ENCODE data around the gene FCN2.
"Not testable (repeated sequence)": the region's sequence is repeated elsewhere in the genome, so short reads cannot be mapped to it uniquely, and the experiment has no call there.

FCN2 gene

GRCh38 chr9:134851020-134851419 is 29.6 kb upstream of the FCN2 start:
- no peak for DNase-seq (ENCODE audit: low spot score)
- no peak for TF ChIP-seq CTCF (conservative IDR thresholded peaks at IDR 0.05; ENCODE audit: low read depth)
- H3K27ac ChIP-seq = no peak overlapping the region
- CTCF ChIA-PET = interaction anchor here (0.6 kb wide), 1 partner anchor 521 kb away, joined by 3 read pairs; no protein-coding TSS in a partner anchor
- POLR2A ChIA-PET (ENCODE audit: low non-redundant PET) = no interaction called here

- ChIA-PET CTCF (no interaction called here), POLR2A (ENCODE audit: low non-redundant PET) (no interaction called here)
- no peak overlapping the region for H3K27ac ChIP-seq
- no peak for DNase-seq (ENCODE audit: low spot score)
- no peak for TF ChIP-seq CTCF (conservative IDR thresholded peaks at IDR 0.05; ENCODE audit: low read depth)
Observed at GRCh38 chr9:134852906-134853654, 27.5 kb upstream of the FCN2 start.

GRCh38 chr9:134853893-134854292 is 26.7 kb upstream of the FCN2 start:
- TF ChIP-seq CTCF (conservative IDR thresholded peaks at IDR 0.05; ENCODE audit: low read depth) = no peak
- DNase-seq (ENCODE audit: low spot score) = no peak
- CTCF ChIA-PET = interaction anchor here (0.7 kb wide), 1 partner anchor 202 kb away, joined by 3 read pairs; no protein-coding TSS in a partner anchor
- no peak overlapping the region for H3K27ac ChIP-seq
- POLR2A ChIA-PET (ENCODE audit: low non-redundant PET) = no interaction called here

- TF ChIP-seq CTCF (conservative IDR thresholded peaks at IDR 0.05; ENCODE audit: low read depth) = no peak
- H3K27ac ChIP-seq = no peak overlapping the region
- CTCF ChIA-PET = interaction anchor here (0.6 kb wide), 1 partner anchor 88 kb away, joined by 3 read pairs; no protein-coding TSS in a partner anchor
- DNase-seq (ENCODE audit: low spot score) = no peak
- POLR2A ChIA-PET (ENCODE audit: low non-redundant PET) = no interaction called here
Observed at GRCh38 chr9:134854541-134854981, 26.0 kb upstream of the FCN2 start.

- ChIA-PET CTCF (interaction anchor here (0.6 kb wide), 2 partner anchors 89 to 93 kb away, joined by 3 read pairs; no protein-coding TSS in a partner anchor), POLR2A (ENCODE audit: low non-redundant PET) (no interaction called here)
- DNase-seq (ENCODE audit: low spot score) = no peak
- H3K27ac ChIP-seq = no peak overlapping the region
- no peak for TF ChIP-seq CTCF (conservative IDR thresholded peaks at IDR 0.05; ENCODE audit: low read depth)
Observed at GRCh38 chr9:134855231-134855899, 25.2 kb upstream of the FCN2 start.

- TF ChIP-seq CTCF (conservative IDR thresholded peaks at IDR 0.05; ENCODE audit: low read depth) = no peak
- CTCF ChIA-PET = interaction anchor here (0.6 kb wide), 1 partner anchor 51 kb away, joined by 4 read pairs; no protein-coding TSS in a partner anchor
- H3K27ac ChIP-seq = no peak overlapping the region
- DNase-seq (ENCODE audit: low spot score) = no peak
- POLR2A ChIA-PET (ENCODE audit: low non-redundant PET) = no interaction called here
Observed at GRCh38 chr9:134855900-134856377, 24.7 kb upstream of the FCN2 start.

- H3K27ac ChIP-seq; POLR2A ChIA-PET (ENCODE audit: low non-redundant PET); CTCF ChIA-PET; DNase-seq (ENCODE audit: low spot score): not testable (repeated sequence)
Observed at GRCh38 chr9:134857451-134857850, 23.2 kb upstream of the FCN2 start.
